Nephron (organoid): ENCODE data around the gene LY9.

Experiments
- H3K27ac Mint-ChIP-seq, 3 experiments: 2 replicates each; pipeline ENCODE4 v1.8.0; 2020; ENCODE audit warnings: mixed read lengths in 3 of 3, mild to moderate bottlenecking in 2 of 3, moderate library complexity in 1 of 3
- H3K27me3 Mint-ChIP-seq: 2 replicates; pipeline ENCODE4 v1.8.0; 2021; ENCODE audit warnings: low read depth, mild to moderate bottlenecking, moderate library complexity, mixed read lengths
- H3K36me3 Mint-ChIP-seq: 2 replicates; pipeline ENCODE4 v1.8.0; 2020; ENCODE audit warnings: low read depth, mixed read lengths
- H3K4me1 Mint-ChIP-seq: 2 replicates; pipeline ENCODE4 v1.8.0; 2020; ENCODE audit warnings: mixed read lengths
- H3K4me3 Mint-ChIP-seq, 3 experiments: 2 replicates each; pipeline ENCODE4 v1.8.0; 2020; ENCODE audit warnings: mild to moderate bottlenecking in 3 of 3, mixed read lengths in 3 of 3, moderate library complexity in 2 of 3
- H3K9me3 Mint-ChIP-seq: 2 replicates; pipeline ENCODE4 v1.8.0; 2020; ENCODE audit warnings: mixed read lengths
- CTCF ChIP-seq, 3 experiments: fragments of 200-600 bp; sonication (generic); IDR thresholded peaks; one replicate each; pipeline ENCODE4 v1.5.0; 2021; ENCODE audit warnings: antibody characterized with exemption in 3 of 3; ENCODE audit not compliant: unreplicated experiment in 3 of 3

LY9 gene

GRCh38 chr1:160795951-160796383 lies at the start of gene LY9:
Gene LY9, plus strand, starts transcription at chr1:160796174. Its CDS starts 14 bp downstream, at chr1:160796188.
- Mint-ChIP-seq H3K27ac (no peak within 1 kb of the TSS), H3K4me3 (no peak within 1 kb of the TSS), H3K36me3 (no peaks in the 10 kb centered on the region), H3K9me3 (no peaks in the 10 kb centered on the region), H3K4me1 (no peaks in the 10 kb centered on the region), H3K27me3 (peaks cover 8% of the 10 kb centered on the region)
- TF ChIP-seq CTCF (IDR thresholded peaks at IDR 0.05; ENCODE audit: unreplicated experiment in 3 of 3): no peak

- Mint-ChIP-seq H3K27me3 (peaks cover 11% of the 10 kb centered on the region), H3K4me3 (no peak overlapping the region), H3K4me1 (peaks cover 5% of the 10 kb centered on the region), H3K36me3 (no peaks in the 10 kb centered on the region), H3K27ac (no peak overlapping the region), H3K9me3 (no peaks in the 10 kb centered on the region)
- no peak for TF ChIP-seq CTCF (IDR thresholded peaks at IDR 0.05; ENCODE audit: unreplicated experiment in 3 of 3)
Observed at GRCh38 chr1:160746836-160747500, 49.0 kb upstream of the LY9 start.

DNA sequence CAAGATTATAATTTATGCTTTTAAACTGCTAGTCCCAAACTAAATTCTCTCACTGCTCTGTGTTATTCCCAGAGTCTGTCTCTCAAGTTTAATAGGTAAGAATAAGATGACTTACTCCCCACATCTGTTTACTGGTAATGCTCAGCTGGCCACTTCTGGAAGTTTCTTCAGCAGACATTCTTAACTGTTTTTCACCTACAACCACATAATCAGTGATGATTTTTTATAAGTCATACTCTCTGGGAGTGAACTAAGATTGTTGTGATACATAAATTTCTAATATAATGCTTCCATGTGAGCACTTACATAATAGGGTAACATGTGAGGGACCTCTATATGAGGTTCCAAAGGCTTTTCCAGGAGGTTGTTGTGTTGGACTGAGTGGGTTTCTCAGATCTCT lies 48.3 kb upstream of the LY9 start:
- Mint-ChIP-seq H3K4me1 (peaks cover 9% of the 10 kb centered on the region), H3K27me3 (peaks cover 11% of the 10 kb centered on the region), H3K36me3 (no peaks in the 10 kb centered on the region), H3K9me3 (no peaks in the 10 kb centered on the region), H3K4me3 (no peak overlapping the region), H3K27ac (no peak overlapping the region)
- no peak for TF ChIP-seq CTCF (IDR thresholded peaks at IDR 0.05; ENCODE audit: unreplicated experiment in 3 of 3)

- Mint-ChIP-seq H3K4me3 (no peak overlapping the region), H3K4me1 (peaks cover 15% of the 10 kb centered on the region), H3K36me3 (no peaks in the 10 kb centered on the region), H3K27ac (no peak overlapping the region), H3K27me3 (peaks cover 11% of the 10 kb centered on the region), H3K9me3 (no peaks in the 10 kb centered on the region)
- no peak for TF ChIP-seq CTCF (IDR thresholded peaks at IDR 0.05; ENCODE audit: unreplicated experiment in 3 of 3)
Observed at GRCh38 chr1:160748181-160748877, 47.6 kb upstream of the LY9 start.

DNA sequence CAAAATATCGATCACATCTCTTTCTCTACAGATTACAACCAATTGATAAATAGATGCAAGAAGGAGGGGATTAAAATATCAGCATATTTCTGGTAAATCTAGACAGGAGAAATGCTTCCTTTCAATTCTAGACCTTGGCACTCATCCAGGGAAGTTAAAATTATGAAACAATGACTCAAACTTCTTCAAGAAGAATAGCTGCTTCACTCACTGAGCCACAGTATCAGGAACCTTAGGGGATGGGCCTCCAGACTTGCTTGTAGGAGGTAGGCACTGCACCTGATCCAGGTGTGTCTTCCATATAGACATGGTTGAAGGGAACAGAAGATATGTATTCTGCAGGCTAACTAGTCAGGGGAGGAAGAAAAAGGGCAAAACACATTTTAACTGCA lies 47.1 kb upstream of the LY9 start:
- peaks cover 15% of the 10 kb centered on the region for H3K4me1 Mint-ChIP-seq
- peaks cover 11% of the 10 kb centered on the region for H3K27me3 Mint-ChIP-seq
- no peak overlapping the region for H3K27ac Mint-ChIP-seq
- no peak overlapping the region for H3K4me3 Mint-ChIP-seq
- H3K36me3 Mint-ChIP-seq: no peaks in the 10 kb centered on the region
- no peak for TF ChIP-seq CTCF (IDR thresholded peaks at IDR 0.05; ENCODE audit: unreplicated experiment in 3 of 3)
- H3K9me3 Mint-ChIP-seq: no peaks in the 10 kb centered on the region

DNA sequence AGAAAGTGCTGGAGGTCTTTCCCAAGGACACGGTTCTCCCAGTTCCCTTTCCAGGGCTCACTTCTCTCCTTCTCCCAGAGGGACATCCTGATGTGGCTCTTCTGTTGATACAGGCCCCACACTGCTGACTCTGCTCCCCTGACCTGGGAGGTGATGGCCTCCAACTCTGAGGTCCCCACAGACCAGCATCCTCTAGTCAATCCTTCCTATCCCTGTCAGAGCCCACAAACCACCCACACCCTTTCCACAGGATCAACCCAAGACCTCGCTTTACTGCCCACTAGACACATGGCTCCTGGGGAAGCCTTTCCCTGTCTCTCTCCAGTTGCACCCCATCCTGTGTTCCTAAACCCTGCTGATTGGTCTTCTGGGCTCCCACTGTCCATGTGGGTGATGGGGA lies 45.4 kb upstream of the LY9 start:
- Mint-ChIP-seq H3K4me1 (peaks cover 10% of the 10 kb centered on the region), H3K36me3 (no peaks in the 10 kb centered on the region), H3K4me3 (no peak overlapping the region), H3K27ac (no peak overlapping the region), H3K27me3 (peaks cover 11% of the 10 kb centered on the region), H3K9me3 (no peaks in the 10 kb centered on the region)
- no peak for TF ChIP-seq CTCF (IDR thresholded peaks at IDR 0.05; ENCODE audit: unreplicated experiment in 3 of 3)
